A549 (cell line): ENCODE results near the gene MAP2. TPM values are rescaled to one million over a fixed set of nuclear protein-coding genes. Genes with fewer than 3 reads are reported as not detected.

ENCODE experiments used
- ATAC-seq, 2 experiments: fragments of 200-7000 bp in 1 of 2; fragments of >200 bp in 1 of 2; cut with Nextera tagmentation in 1 of 2; cut with Tn5 transposase in 1 of 2; 3 replicates each; pipeline versions ENCODE4 v1.8.0 to v1.9.1; 2018 to 2020; ENCODE audit warnings: mild to moderate bottlenecking in 1 of 2, moderate library complexity in 1 of 2
- CTCF ChIA-PET: fragments of 300-600 bp; sonication (Branson Sonifier 250); formaldehyde crosslinking; extraction: SDS; loops from one replicate; lab custom pipeline; 2021; ENCODE audit warnings: antibody characterized with exemption, inconsistent platforms; lab: Yijun Ruan, JAX
- POLR2A ChIA-PET: fragments of 350-600 bp; formaldehyde crosslinking; extraction: SDS; loops from one replicate; lab custom pipeline; 2021; ENCODE audit warnings: antibody characterized with exemption, inconsistent platforms; lab: Yijun Ruan, JAX
- DNase-seq, 2 experiments: peaks; one replicate each; pipeline versions ENCODE4 v3.0.0 to v3.0.0-alpha.2; 2011 to 2016; ENCODE audit warnings: low read depth in 1 of 2, low spot score in 1 of 2
- FAIRE-seq: peaks from 2 replicates; lab custom pipeline; 2011; peaks lifted over from hg19 to GRCh38; lab: Jason Lieb, UNC
- H3K27ac ChIP-seq, 2 experiments: fragments of >200 bp; sonication (Bioruptor Twin); formaldehyde crosslinking; 3 replicates each; pipeline ENCODE4 v1.5.1; 2016 to 2017
- H3K4me1 ChIP-seq: fragments of >200 bp; sonication (Bioruptor Twin); formaldehyde crosslinking; 3 replicates; pipeline ENCODE4 v1.6.1; 2016
- H3K4me2 ChIP-seq: fragments of >200 bp; sonication (Bioruptor Twin); formaldehyde crosslinking; 3 replicates; pipeline ENCODE4 v1.6.1; 2016
- H3K4me3 ChIP-seq: fragments of >200 bp; sonication (Bioruptor Twin); formaldehyde crosslinking; 3 replicates; pipeline ENCODE4 v1.5.1; 2016
- H3K9me3 ChIP-seq: fragments of >200 bp; sonication (Bioruptor Twin); formaldehyde crosslinking; 3 replicates; pipeline ENCODE4 v1.6.1; 2016
- ELK1 ChIP-seq: fragments of 150-350 bp; IDR thresholded peaks from 2 replicates; pipeline ENCODE4 v1.6.1; 2014; ENCODE audit warnings: low read depth, mild to moderate bottlenecking, low read length
- FOSB ChIP-seq: fragments of 250-450 bp; sonication (Bioruptor Pico); IDR thresholded peaks from 2 replicates; pipeline ENCODE4 v1.5.0; 2020; ENCODE audit warnings: mild to moderate bottlenecking, moderate library complexity
- HOXB5 ChIP-seq: fragments of 250-450 bp; sonication (Bioruptor Pico); IDR thresholded peaks from 2 replicates; pipeline ENCODE4 v1.5.0; 2020; ENCODE audit warnings: mild to moderate bottlenecking, moderate library complexity
- WGBS: methylation state at CpG from one replicate; pipeline ENCODE4 v1.1.6; 2017; ENCODE audit errors: missing lambda C conversion rate; 5-methylcytosine and 5-hydroxymethylcytosine counted together
- polyA plus RNA-seq, 4 experiments: library from polyadenylated mRNA; depleted of rRNA in 3 of 4; stranded (reverse); fragments of >200 nt; fragmentation: RNase III in 1 of 4; extraction: RNeasy Plus Mini Kit Qiagen cat#74134 plus additional on column Dnase treatment in 1 of 4; gene quantifications; 2 replicates in 3 of 4; 3 replicates in 1 of 4; pipeline ENCODE4 v1.2.3, GENCODE V29; 2011 to 2017
- small RNA-seq, 6 experiments: library from RNA; depleted of rRNA; stranded (forward); fragments of <200 nt; gene quantifications; one replicate each; pipeline ENCODE3, GENCODE V24; 2012

Gene MAP2
- polyA plus RNA-seq, 2 of the 4 experiments (the other 2 are of a cell fraction): 0.53 to 1.8 TPM

- DNase-seq: no peak
- TF ChIP-seq HOXB5 (CRISPR knock-in tag): no peak
- TF ChIP-seq ELK1: no peak
- no peak for TF ChIP-seq FOSB
- TF ChIP-seq, all 56 proteins: peak for 0
- ChIA-PET CTCF (no interaction called here), POLR2A (no interaction called here)
- no peaks in the 10 kb centered on the region for H3K9me3 ChIP-seq
- H3K27ac ChIP-seq: no peak overlapping the region
- H3K4me1 ChIP-seq: no peaks in the 10 kb centered on the region
- FAIRE-seq (no peak), ATAC-seq (no peak)
- WGBS: 0% methylated on average over 3 of the region's 3 CpGs
- no peak overlapping the region for H3K4me3 ChIP-seq
- H3K4me2 ChIP-seq: no peak overlapping the region
These were observed 349.5 kb downstream of the MAP2 start for GRCh38 chr2:209773377-209773776.

Small RNA genes within 50 kb of the gene (small RNA-seq; reads per million reads assigned to genes)
- gene RNA5SP118: 0 to 3.4 (median 0) reads per million in 6 experiments
